Esophagus muscularis mucosa (tissue), 4 donors: ENCODE measurements around the gene LRIG2. TPM values are rescaled to one million over a fixed set of nuclear protein-coding genes. Genes with fewer than 3 reads are reported as not detected.
"Not testable (repeated sequence)": the region's sequence is repeated elsewhere in the genome, so short reads cannot be mapped to it uniquely, and the experiment has no call there.

Experiments
- DNase-seq: peaks from one replicate; pipeline ENCODE4 v3.0.0-alpha.2; 2017; ENCODE audit errors: extremely low spot score
- H3K27ac ChIP-seq, 4 donors: fragments of 200-600 bp; sonication (generic); replicated peaks in 1 of 4; 1 replicate in 3 of 4; 2 replicates in 1 of 4; pipeline ENCODE4 v1.5.1; 2016 to 2019; ENCODE audit warnings: mild to moderate bottlenecking in 1 of 4
- H3K27me3 ChIP-seq, 4 donors: fragments of 200-600 bp; sonication (generic); one replicate each; pipeline versions ENCODE4 v1.5.1 to v1.6.0; 2016 to 2019
- H3K36me3 ChIP-seq, 4 donors: fragments of 200-600 bp; sonication (generic); one replicate each; pipeline ENCODE4 v1.5.1; 2016 to 2019
- H3K4me1 ChIP-seq, 4 donors: fragments of 200-600 bp; sonication (generic); one replicate each; pipeline ENCODE4 v1.5.1; 2016 to 2019
- H3K4me3 ChIP-seq, 4 donors: fragments of 200-600 bp; sonication (generic); 1 replicate in 2 of 4; 2 replicates in 2 of 4; pipeline ENCODE4 v1.5.1; 2016 to 2019; ENCODE audit warnings: mild to moderate bottlenecking in 4 of 4, moderate library complexity in 1 of 4
- H3K9me3 ChIP-seq, 4 donors: fragments of 200-600 bp; sonication (generic); 1 replicate in 3 of 4; 2 replicates in 1 of 4; pipeline ENCODE4 v1.5.1; 2016 to 2019
- CTCF ChIP-seq, 3 experiments: fragments of 200-600 bp in 2 of 3; fragments of 450-650 bp in 1 of 3; sonication (generic) in 2 of 3; IDR thresholded peaks; one replicate each; pipeline ENCODE4 v1.5.1; 2017 to 2019; ENCODE audit warnings: antibody characterized with exemption in 3 of 3, mild to moderate bottlenecking in 2 of 3, moderate library complexity in 1 of 3
- EP300 ChIP-seq: sonication (generic); formaldehyde crosslinking; IDR thresholded peaks from one replicate; pipeline ENCODE4 v1.6.1; 2017; ENCODE audit warnings: antibody characterized with exemption
- POLR2A ChIP-seq: fragments of 450-650 bp; IDR thresholded peaks from one replicate; pipeline ENCODE4 v1.6.1; 2017; ENCODE audit warnings: antibody characterized with exemption, moderate library complexity, mild to moderate bottlenecking, low read depth
- POLR2AphosphoS5 ChIP-seq, 2 donors: sonication (generic); formaldehyde crosslinking; IDR thresholded peaks; one replicate each; pipeline ENCODE4 v1.6.1; 2017; ENCODE audit warnings: antibody characterized with exemption in 2 of 2
- WGBS: methylation state at CpG from one replicate; pipeline ENCODE4 v1.1.5; 2018; 5-methylcytosine and 5-hydroxymethylcytosine counted together
- intact Hi-C: fragments of 100-400 bp; cut with DNase I; formaldehyde crosslinking; loops from one replicate; pipeline ENCODE4 v1.15.1; 2023
- total RNA-seq, 4 donors: library from RNA; depleted of rRNA; stranded (reverse); fragments of >200 nt; gene quantifications; one replicate each; pipeline versions ENCODE4 v1.1.0 to v1.2.1, GENCODE V29; 2016

LRIG2 gene
- 10 to 100 TPM in 3 of 4 donors, 1 to 10 TPM in 1; 8.9 to 13.9 (median 11.3) TPM for total RNA-seq

- H3K9me3 ChIP-seq, result no peaks in the 10 kb centered on the region
- H3K4me1 ChIP-seq, result peaks cover 23 to 45% (median 39%) of the 10 kb centered on the region in 4 donors
- TF ChIP-seq EP300 (no peak), POLR2A (peak; percentile 50), CTCF (IDR thresholded peaks at IDR 0.05) (peak; percentile 80 to 90 (median 82)), POLR2AphosphoS5 (IDR thresholded peaks at IDR 0.05) (peak; percentile 93 to 96)
- H3K4me3 ChIP-seq, result peak within 1 kb of the TSS; percentile 66 to 85 (median 78)
- DNase-seq, result peak; percentile 99
- intact Hi-C loops, result loop anchor here (5.0 kb wide), 1 partner anchor 356 kb away; the partner anchor contains the start of gene PPM1J
- 0% methylated on average over 32 of the region's 49 CpGs for WGBS
- peaks cover 0 to 11% (median 4%) of the 10 kb centered on the region in 4 donors for H3K36me3 ChIP-seq
- no peaks in the 10 kb centered on the region for H3K27me3 ChIP-seq
- H3K27ac ChIP-seq, result peak within 1 kb of the TSS; percentile 89 to 94 (median 94)
These were observed at the start of gene LRIG2 for GRCh38 chr1:113072757-113073478. Gene LRIG2 (plus strand): TSS chr1:113073198. CDS start chr1:113073407, 209 bp downstream.

- 95% methylated on average over 2 of the region's 4 CpGs for WGBS
- intact Hi-C loops, H3K36me3 ChIP-seq, H3K4me1 ChIP-seq, H3K9me3 ChIP-seq, H3K4me3 ChIP-seq, DNase-seq, H3K27me3 ChIP-seq, H3K27ac ChIP-seq: not testable (repeated sequence)
These were observed 49.7 kb upstream of the LRIG2 start for GRCh38 chr1:113023316-113023715.

- no peak for DNase-seq
- 90% methylated on average over 5 of the region's 5 CpGs for WGBS
- TF ChIP-seq CTCF (IDR thresholded peaks at IDR 0.05) (no peak), EP300 (no peak), POLR2A (no peak), POLR2AphosphoS5 (IDR thresholded peaks at IDR 0.05) (no peak)
- intact Hi-C loops, result no loop called here
- no peak overlapping the region for H3K27ac ChIP-seq
- H3K9me3 ChIP-seq, result no peaks in the 10 kb centered on the region
- no peaks in the 10 kb centered on the region for H3K27me3 ChIP-seq
- H3K36me3 ChIP-seq, result peaks cover 0 to 3% (median 0%) of the 10 kb centered on the region in 4 donors
- H3K4me1 ChIP-seq, result peaks cover 0 to 5% (median 0%) of the 10 kb centered on the region in 4 donors
- H3K4me3 ChIP-seq, result no peak overlapping the region
These were observed 46.0 kb upstream of the LRIG2 start for GRCh38 chr1:113027007-113027406.

GRCh38 chr1:113027449-113027848 lies 45.5 kb upstream of the LRIG2 start:
- peaks cover 0 to 3% (median 0%) of the 10 kb centered on the region in 4 donors for H3K36me3 ChIP-seq
- H3K27ac ChIP-seq, result no peak overlapping the region
- H3K4me3 ChIP-seq, result no peak overlapping the region
- no peak for DNase-seq
- intact Hi-C loops, result no loop called here
- H3K27me3 ChIP-seq, result no peaks in the 10 kb centered on the region
- TF ChIP-seq POLR2A (no peak), CTCF (IDR thresholded peaks at IDR 0.05) (no peak), EP300 (no peak), POLR2AphosphoS5 (IDR thresholded peaks at IDR 0.05) (no peak)
- H3K4me1 ChIP-seq, result peaks cover 0 to 5% (median 0%) of the 10 kb centered on the region in 4 donors
- H3K9me3 ChIP-seq, result no peaks in the 10 kb centered on the region

- WGBS, result 67% methylated on average over 1 of the region's 1 CpG
- H3K9me3 ChIP-seq, result no peaks in the 10 kb centered on the region
- DNase-seq, result no peak
- H3K4me3 ChIP-seq, result no peak overlapping the region
- peaks cover 0 to 5% (median 0%) of the 10 kb centered on the region in 4 donors for H3K4me1 ChIP-seq
- H3K36me3 ChIP-seq, result no peaks in the 10 kb centered on the region
- intact Hi-C loops, result no loop called here
- no peak overlapping the region for H3K27ac ChIP-seq
- TF ChIP-seq EP300 (no peak), CTCF (IDR thresholded peaks at IDR 0.05) (no peak), POLR2A (no peak), POLR2AphosphoS5 (IDR thresholded peaks at IDR 0.05) (no peak)
- no peaks in the 10 kb centered on the region for H3K27me3 ChIP-seq
These were observed 43.2 kb upstream of the LRIG2 start for GRCh38 chr1:113029822-113030221.
